ENCODE data around the gene GSTM1.

Gene GSTM1

GRCh38 chr1:109687641-109688499, at the start of gene GSTM1:
Gene GSTM1 (plus strand): TSS chr1:109687817. CDS start chr1:109687874, 57 bp downstream.
- no peak for DNase-seq (ENCODE audit: low read depth, low spot score)

- DNase-seq (ENCODE audit: low read depth, low spot score) = no peak
Measured at GRCh38 chr1:109639063-109639840, 48.4 kb upstream of the GSTM1 start.

- no peak for DNase-seq (ENCODE audit: low read depth, low spot score)
Measured at GRCh38 chr1:109639841-109640184, 47.8 kb upstream of the GSTM1 start.

GRCh38 chr1:109640285-109640865, 47.2 kb upstream of the GSTM1 start:
- DNase-seq (ENCODE audit: low read depth, low spot score) = peak; percentile 81

- DNase-seq (ENCODE audit: low read depth, low spot score) = no peak
Measured at GRCh38 chr1:109641078-109641740, 46.4 kb upstream of the GSTM1 start.

GRCh38 chr1:109641861-109642260, 45.8 kb upstream of the GSTM1 start:
- no peak for DNase-seq (ENCODE audit: low read depth, low spot score)

GRCh38 chr1:109642626-109643025, 45.0 kb upstream of the GSTM1 start:
- no peak for DNase-seq (ENCODE audit: low read depth, low spot score)

- peak; percentile 87 for DNase-seq (ENCODE audit: low read depth, low spot score)
Measured at GRCh38 chr1:109643385-109644230, 44.0 kb upstream of the GSTM1 start.

GRCh38 chr1:109644670-109645069, 42.9 kb upstream of the GSTM1 start:
- DNase-seq (ENCODE audit: low read depth, low spot score) = no peak

GRCh38 chr1:109649491-109649914, 38.1 kb upstream of the GSTM1 start:
- no peak for DNase-seq (ENCODE audit: low read depth, low spot score)

- no peak for DNase-seq (ENCODE audit: low read depth, low spot score)
Measured at GRCh38 chr1:109650609-109651008, 37.0 kb upstream of the GSTM1 start.

- DNase-seq (ENCODE audit: low read depth, low spot score) = no peak
Measured at GRCh38 chr1:109652402-109652801, 35.2 kb upstream of the GSTM1 start.

- no peak for DNase-seq (ENCODE audit: low read depth, low spot score)
Measured at GRCh38 chr1:109653306-109653705, 34.3 kb upstream of the GSTM1 start.

- no peak for DNase-seq (ENCODE audit: low read depth, low spot score)
Measured at GRCh38 chr1:109654519-109654918, 33.1 kb upstream of the GSTM1 start.

GRCh38 chr1:109655615-109656519, 31.8 kb upstream of the GSTM1 start, which contains the start of gene GSTM4:
Gene GSTM4 (plus strand): TSS chr1:109656099. CDS start chr1:109656390, 291 bp downstream.
- DNase-seq (ENCODE audit: low read depth, low spot score) = peak; percentile 84

GRCh38 chr1:109657395-109657794, 30.2 kb upstream of the GSTM1 start:
- DNase-seq (ENCODE audit: low read depth, low spot score) = no peak

- no peak for DNase-seq (ENCODE audit: low read depth, low spot score)
Measured at GRCh38 chr1:109657970-109658369, 29.6 kb upstream of the GSTM1 start.

- no peak for DNase-seq (ENCODE audit: low read depth, low spot score)
Measured at GRCh38 chr1:109658533-109659042, 29.0 kb upstream of the GSTM1 start.

- peak; percentile 71 for DNase-seq (ENCODE audit: low read depth, low spot score)
Measured at GRCh38 chr1:109659145-109659544, 28.5 kb upstream of the GSTM1 start.

Data from astrocyte of the hippocampus (primary cell).